Thoracic aorta (tissue), 2 donors: ENCODE results near the gene GSG1L. TPM values are rescaled to one million over a fixed set of nuclear protein-coding genes. Genes with fewer than 3 reads are reported as not detected.
A peak's percentile ranks its signal among the peaks of the same experiment; 100 is the strongest.

Source experiments
- ATAC-seq: fragments of 150-250 bp; one replicate; pipeline ENCODE4 v1.8.0; 2017; ENCODE audit warnings: low read depth; ENCODE audit not compliant: insufficient number of reproducible peaks, low FRiP score
- DNase-seq: peaks from one replicate; pipeline ENCODE4 v3.0.0-alpha.2; 2020; ENCODE audit warnings: low spot score
- H3K27ac ChIP-seq, 2 donors: fragments of 200-600 bp; sonication (generic); 1 replicate in 1 of 2; 2 replicates in 1 of 2; pipeline ENCODE4 v1.5.1; 2016; ENCODE audit warnings: mild to moderate bottlenecking in 2 of 2, moderate library complexity in 2 of 2
- H3K27me3 ChIP-seq: fragments of 200-600 bp; sonication (generic); replicated peaks from 2 replicates; pipeline ENCODE4 v1.6.0; 2016; ENCODE audit warnings: mild to moderate bottlenecking; ENCODE audit not compliant: insufficient read depth
- H3K36me3 ChIP-seq: fragments of 200-600 bp; sonication (generic); one replicate; pipeline ENCODE4 v1.5.1; 2016
- H3K4me1 ChIP-seq, 2 donors: fragments of 200-600 bp; sonication (generic); 1 replicate in 1 of 2; 2 replicates in 1 of 2; pipeline versions ENCODE4 v1.5.1 to v1.6.0; 2016; ENCODE audit warnings: low read depth in 2 of 2, mild to moderate bottlenecking in 1 of 2; ENCODE audit not compliant: control insufficient read depth in 1 of 2
- H3K4me3 ChIP-seq: fragments of 200-600 bp; sonication (generic); 2 replicates; pipeline ENCODE4 v1.5.1; 2016; ENCODE audit warnings: mild to moderate bottlenecking
- H3K9me3 ChIP-seq: fragments of 200-600 bp; sonication (generic); 2 replicates; pipeline ENCODE4 v1.5.1; 2016
- total RNA-seq, 2 donors: library from RNA; depleted of rRNA; stranded (reverse); fragments of >200 nt; gene quantifications; one replicate each; pipeline versions ENCODE4 v1.1.0 to v1.2.3, GENCODE V29; 2016
- TF ChIP-seq, protein P1 (sequence below): fragments of 200-600 bp; sonication (generic); IDR thresholded peaks from one replicate; pipeline ENCODE4 v1.5.1; 2019; ENCODE audit warnings: antibody characterized with exemption

GSG1L gene
- total RNA-seq, 2 donors from 2014 or later: 5.3 to 5.9 TPM

GRCh38 chr16:27761816-27762215 is 301.7 kb downstream of the GSG1L start:
- Histone ChIP-seq H3K27ac (no peak overlapping the region), H3K4me3 (no peak overlapping the region), H3K27me3 (no peaks in the 10 kb centered on the region), H3K4me1 (peaks cover 0 to 12% of the 10 kb centered on the region in 2 donors), H3K36me3 (peaks cover 16% of the 10 kb centered on the region), H3K9me3 (no peaks in the 10 kb centered on the region)
- TF ChIP-seq, protein P1, sequence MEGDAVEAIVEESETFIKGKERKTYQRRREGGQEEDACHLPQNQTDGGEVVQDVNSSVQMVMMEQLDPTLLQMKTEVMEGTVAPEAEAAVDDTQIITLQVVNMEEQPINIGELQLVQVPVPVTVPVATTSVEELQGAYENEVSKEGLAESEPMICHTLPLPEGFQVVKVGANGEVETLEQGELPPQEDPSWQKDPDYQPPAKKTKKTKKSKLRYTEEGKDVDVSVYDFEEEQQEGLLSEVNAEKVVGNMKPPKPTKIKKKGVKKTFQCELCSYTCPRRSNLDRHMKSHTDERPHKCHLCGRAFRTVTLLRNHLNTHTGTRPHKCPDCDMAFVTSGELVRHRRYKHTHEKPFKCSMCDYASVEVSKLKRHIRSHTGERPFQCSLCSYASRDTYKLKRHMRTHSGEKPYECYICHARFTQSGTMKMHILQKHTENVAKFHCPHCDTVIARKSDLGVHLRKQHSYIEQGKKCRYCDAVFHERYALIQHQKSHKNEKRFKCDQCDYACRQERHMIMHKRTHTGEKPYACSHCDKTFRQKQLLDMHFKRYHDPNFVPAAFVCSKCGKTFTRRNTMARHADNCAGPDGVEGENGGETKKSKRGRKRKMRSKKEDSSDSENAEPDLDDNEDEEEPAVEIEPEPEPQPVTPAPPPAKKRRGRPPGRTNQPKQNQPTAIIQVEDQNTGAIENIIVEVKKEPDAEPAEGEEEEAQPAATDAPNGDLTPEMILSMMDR: no peak
- ATAC-seq: no peak
- no peak for DNase-seq

GRCh38 chr16:27760789-27761176 is 302.7 kb downstream of the GSG1L start:
- Histone ChIP-seq H3K36me3 (peaks cover 16% of the 10 kb centered on the region), H3K27me3 (no peaks in the 10 kb centered on the region), H3K9me3 (no peaks in the 10 kb centered on the region), H3K4me1 (peaks cover 0 to 12% of the 10 kb centered on the region in 2 donors), H3K27ac (no peak overlapping the region), H3K4me3 (no peak overlapping the region)
- ATAC-seq: no peak
- TF ChIP-seq, protein P1: no peak
- DNase-seq: no peak

GRCh38 chr16:27759967-27760788 is 303.3 kb downstream of the GSG1L start:
- no peak for ATAC-seq
- Histone ChIP-seq H3K36me3 (peaks cover 16% of the 10 kb centered on the region), H3K9me3 (no peaks in the 10 kb centered on the region), H3K27me3 (no peaks in the 10 kb centered on the region), H3K4me3 (no peak overlapping the region), H3K4me1 (peaks cover 1 to 15% of the 10 kb centered on the region in 2 donors), H3K27ac (peak overlapping the region in 1 of 2 donors; percentile 69)
- TF ChIP-seq, protein P1: no peak
- DNase-seq: no peak

DNA sequence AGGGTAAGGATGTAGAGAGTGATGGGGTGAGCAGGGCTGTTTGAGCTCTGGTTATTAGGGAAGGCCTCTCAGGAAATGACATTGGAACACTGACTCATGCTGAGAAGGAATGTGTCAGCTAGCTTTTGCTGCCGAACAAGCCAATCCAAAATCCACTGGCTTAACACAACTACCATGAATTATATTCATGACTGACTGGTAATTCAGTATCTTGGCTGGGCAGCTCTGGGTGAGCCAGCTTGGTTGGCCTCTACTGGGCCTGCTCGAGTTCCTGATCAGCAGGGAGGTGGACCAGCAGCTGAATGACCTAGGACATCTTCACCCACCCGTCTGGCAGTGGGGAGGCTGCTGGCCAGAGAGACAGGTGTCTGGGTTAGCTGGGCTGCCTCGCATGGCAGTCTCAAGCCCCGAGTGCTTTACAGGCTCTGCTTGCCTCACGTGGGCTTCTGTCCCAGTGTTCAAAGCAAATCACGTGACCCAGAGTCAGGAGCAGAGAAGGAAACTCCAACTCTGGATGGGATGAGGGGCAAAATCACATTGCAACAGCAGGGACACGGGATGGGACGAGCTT is 304.1 kb downstream of the GSG1L start:
- H3K4me1 ChIP-seq: peaks cover 6 to 23% of the 10 kb centered on the region in 2 donors
- H3K4me3 ChIP-seq: no peak overlapping the region
- no peak for DNase-seq
- H3K36me3 ChIP-seq: peaks cover 16% of the 10 kb centered on the region
- H3K9me3 ChIP-seq: no peaks in the 10 kb centered on the region
- TF ChIP-seq, protein P1: no peak
- no peaks in the 10 kb centered on the region for H3K27me3 ChIP-seq
- H3K27ac ChIP-seq: peak overlapping the region; percentile 37 to 69
- peak; percentile 79 for ATAC-seq

GRCh38 chr16:27758544-27758943 is 305.0 kb downstream of the GSG1L start:
- no peak for DNase-seq
- ATAC-seq: no peak
- no peaks in the 10 kb centered on the region for H3K27me3 ChIP-seq
- no peaks in the 10 kb centered on the region for H3K9me3 ChIP-seq
- TF ChIP-seq, protein P1: no peak
- H3K36me3 ChIP-seq: peaks cover 16% of the 10 kb centered on the region
- H3K27ac ChIP-seq: peak overlapping the region in 1 of 2 donors; percentile 69
- H3K4me1 ChIP-seq: peaks cover 8 to 31% of the 10 kb centered on the region in 2 donors
- H3K4me3 ChIP-seq: no peak overlapping the region
